ENCODE measurements around the gene FAM13C.
"Not testable (repeated sequence)": the region's sequence is repeated elsewhere in the genome, so short reads cannot be mapped to it uniquely, and the experiment has no call there.

Gene FAM13C

DNA sequence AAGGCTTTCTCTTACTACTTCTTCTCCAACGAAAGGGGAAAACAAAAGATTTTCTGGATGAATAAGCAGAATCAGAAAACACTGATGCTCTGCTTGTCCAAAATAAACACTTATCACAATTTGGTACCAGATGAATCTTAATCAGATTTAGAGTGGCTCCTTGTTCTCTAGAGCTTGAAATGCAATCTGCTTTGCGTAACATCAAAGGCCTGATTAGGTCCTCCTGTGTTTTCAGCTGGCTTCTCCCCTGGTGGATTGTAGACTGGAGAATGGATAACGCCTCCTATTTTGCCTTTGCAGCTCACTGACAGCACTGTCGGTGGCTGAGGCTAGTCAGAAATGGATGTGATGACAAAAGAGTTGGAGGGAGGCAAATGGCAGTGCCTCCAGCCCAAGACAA, 91.2 kb downstream of the FAM13C start:
- no peak for DNase-seq

DNA sequence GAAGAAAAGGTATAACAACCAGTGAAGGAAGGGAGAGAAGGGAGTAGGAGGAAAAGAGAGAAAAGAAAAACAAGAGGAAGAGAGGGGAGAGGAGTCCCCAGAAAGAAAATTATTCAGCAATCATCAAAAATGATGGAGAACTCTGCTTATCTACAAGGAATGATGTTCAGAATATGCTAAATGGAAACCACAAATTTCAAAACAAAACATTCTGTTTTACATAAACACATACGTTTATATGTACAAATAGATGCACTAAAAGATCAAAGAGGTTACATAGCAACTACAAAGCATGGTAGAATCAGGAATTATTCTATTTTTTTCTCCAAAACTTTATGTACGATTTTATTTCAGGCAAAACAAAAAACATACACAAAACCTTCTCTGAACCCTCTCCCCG, 91.9 kb downstream of the FAM13C start:
- no peak for DNase-seq

DNA sequence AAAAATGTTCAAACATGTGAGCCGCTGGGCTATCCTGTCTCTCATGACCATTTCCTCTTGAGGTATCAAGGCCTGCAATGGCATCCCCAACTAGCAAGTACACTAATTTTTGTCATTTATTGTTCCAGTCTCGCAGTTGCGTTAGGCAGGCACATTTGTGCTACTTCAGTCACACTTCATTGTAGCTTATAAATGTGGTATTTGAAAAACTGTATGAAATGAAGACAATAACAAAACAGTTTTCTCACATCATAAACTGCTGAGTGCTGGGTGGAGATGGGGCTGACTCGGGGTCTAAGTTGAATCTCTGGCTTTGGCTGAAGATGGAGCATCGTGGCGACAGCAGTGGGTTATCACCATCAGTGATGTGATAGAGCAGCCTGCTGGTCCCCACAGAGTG, 92.7 kb downstream of the FAM13C start:
- DNase-seq: no peak

DNA sequence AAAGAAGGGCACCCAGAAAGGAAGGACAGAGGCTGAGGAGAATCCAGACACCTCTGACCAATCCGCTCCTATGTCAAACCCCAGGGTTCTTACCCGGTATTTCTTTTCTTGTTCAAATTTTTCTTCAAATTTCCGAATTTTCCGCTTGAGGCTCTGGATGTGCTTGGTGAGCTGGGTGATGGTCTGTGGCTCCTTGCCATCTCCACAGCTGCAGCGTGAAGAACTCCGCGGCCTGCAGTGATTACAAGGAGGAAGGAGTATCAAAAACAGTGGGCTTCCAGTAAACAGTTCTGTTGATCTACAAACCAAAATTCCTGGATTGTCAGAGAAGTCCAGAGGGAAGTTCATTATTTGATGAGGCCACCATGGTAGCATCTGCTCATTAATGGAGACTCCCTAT, 93.9 kb downstream of the FAM13C start:
- no peak for DNase-seq

DNA sequence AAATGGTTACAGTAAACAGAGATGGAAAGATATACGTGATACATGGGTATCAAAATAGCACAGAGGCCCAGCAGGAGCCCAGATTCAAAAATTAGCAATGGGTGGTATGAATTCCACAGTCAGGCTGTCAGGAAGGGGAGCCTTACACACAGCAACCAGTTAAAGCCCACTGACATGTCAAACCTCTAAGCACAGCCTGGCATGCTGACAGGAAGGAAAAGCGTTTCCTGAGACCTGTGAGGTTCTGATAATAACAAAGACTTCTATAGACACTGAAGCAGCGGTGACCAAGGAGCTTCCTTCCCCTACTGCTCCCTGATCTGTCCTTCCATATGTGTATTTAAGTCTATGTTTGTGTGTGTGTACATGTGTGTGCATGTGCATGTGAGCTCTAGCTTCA, 96.0 kb downstream of the FAM13C start:
- no peak for DNase-seq

DNA sequence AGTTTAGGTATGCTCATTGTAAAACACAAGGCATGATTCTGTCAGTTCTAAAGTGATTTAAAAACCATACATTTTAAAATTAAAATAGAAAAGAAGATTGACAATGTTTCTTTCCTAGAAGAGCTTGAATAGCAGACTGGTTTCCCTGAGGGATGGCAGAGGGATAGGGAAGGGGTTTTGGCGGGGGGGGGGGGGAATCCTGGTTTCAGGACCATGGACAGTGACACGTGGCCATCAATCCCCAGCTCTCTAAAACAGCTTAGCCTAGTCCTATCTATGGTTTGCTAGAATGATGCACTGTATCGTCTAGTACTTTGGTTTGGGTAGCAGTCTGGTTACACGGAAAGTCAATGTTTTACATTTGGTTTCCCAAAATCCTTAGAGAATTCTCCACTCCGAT, 97.2 kb downstream of the FAM13C start:
- DNase-seq: no peak

DNA sequence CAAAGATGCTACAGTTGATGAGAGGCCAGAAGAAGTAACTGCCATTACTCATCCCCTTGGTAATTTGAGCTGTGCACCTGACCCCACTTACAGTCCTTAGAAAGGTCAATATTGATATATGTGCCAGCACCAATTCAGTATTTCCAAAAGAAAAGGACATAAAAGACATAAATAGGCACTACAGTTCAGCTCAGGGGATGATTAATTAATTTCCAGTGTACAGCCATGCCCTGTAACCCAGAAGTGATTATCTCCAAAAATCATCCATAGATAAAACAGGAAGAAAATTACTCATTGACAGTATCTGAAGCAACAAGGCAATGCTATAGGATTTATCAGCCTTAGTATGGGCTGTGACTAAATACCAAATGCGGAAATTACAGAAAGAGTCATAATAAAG, 103.5 kb downstream of the FAM13C start:
- no peak for DNase-seq

DNA sequence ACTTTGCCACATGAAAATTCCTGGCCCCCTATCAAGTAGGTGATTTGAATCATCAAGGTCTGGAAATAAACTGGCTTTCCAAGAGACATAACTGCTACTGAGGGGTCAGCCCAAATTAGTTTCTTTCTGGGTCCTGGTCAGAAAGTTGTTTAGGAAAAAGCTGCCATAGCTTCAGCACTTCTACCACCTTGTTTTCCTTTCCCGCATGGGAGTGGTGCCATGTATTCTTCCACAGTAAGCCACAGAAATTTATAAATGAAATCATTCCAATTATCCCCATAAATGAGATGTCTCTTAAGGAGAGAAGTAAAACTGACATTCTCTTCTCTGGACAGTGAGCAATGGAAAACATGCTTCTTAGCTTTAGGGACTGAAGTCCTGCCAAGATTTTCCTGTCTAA, 105.1 kb downstream of the FAM13C start:
- DNase-seq: no peak

DNA sequence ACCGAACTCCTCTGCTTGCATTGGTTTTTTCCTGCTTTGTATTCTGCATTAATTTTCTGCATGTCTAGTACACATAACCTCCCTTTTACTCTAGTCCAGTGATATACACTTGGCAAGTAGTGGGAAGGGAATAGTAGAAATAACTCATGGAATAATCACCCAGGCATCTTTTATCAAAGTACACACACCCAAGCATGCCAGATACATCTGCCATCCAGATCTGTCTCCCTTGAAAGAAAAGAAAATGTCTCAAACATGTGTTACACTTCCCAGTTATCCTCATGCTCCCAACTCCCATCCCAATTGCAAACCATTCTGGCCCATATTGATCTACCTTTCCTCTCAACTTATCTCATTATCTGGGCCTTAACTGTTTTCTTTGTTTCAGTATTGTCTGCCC, 106.9 kb downstream of the FAM13C start:
- no peak for DNase-seq

DNA sequence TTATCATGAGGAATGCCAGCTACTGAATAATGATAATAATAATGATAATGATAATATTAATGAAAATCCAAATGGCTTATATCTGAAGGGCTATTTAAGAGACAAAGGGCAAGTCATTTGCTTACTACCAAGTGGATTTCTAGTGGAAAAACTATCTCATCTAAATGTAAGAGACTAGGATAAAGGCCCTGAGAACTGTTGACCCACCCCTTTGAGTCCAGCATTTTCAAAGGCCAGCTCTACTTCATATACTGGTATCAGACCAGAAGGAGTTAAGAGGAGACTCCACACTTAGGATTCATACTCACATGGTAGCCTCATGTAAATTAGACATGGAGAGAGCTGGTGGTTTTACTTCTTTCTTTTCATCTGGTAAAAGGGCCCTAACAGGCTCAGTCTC, 109.9 kb downstream of the FAM13C start:
- DNase-seq: no peak

DNA sequence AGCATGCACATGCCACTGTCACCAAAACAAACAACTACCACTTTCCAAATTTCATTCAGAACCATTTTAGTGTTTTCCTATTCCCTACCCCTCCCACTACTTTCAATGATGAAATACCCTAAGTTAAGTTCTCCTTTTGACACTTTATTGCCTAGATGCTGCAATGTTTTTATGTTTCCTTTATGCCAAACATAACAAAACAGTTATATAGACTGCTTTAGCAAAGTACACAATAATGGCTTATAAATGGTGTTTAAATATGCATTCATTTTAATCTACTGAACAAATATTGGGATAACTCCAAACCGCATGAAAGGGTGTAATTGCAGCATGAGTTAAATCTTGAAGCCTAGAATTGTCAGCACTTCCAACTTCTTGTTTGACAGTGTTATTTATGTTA, 116.7 kb downstream of the FAM13C start:
- DNase-seq: no peak

DNA sequence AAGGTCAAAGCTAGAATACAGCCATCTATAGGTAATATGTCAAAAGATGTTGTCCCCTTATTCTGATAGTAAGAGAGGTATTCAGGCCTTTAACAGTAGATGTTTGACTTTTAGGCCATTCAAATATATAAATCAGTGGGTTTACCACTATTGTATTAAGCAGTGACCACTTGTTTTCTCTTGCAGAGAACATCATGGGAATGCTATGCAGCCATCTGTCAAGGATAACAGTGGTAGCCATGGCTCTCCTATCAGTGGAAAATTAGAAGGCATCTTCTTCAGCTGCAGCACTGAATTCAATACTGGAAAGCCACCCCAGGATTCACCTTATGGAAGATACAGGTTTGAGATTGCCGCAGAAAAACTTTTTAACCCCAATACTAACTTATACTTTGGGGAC, 117.5 kb downstream of the FAM13C start:
- DNase-seq: no peak

DNA sequence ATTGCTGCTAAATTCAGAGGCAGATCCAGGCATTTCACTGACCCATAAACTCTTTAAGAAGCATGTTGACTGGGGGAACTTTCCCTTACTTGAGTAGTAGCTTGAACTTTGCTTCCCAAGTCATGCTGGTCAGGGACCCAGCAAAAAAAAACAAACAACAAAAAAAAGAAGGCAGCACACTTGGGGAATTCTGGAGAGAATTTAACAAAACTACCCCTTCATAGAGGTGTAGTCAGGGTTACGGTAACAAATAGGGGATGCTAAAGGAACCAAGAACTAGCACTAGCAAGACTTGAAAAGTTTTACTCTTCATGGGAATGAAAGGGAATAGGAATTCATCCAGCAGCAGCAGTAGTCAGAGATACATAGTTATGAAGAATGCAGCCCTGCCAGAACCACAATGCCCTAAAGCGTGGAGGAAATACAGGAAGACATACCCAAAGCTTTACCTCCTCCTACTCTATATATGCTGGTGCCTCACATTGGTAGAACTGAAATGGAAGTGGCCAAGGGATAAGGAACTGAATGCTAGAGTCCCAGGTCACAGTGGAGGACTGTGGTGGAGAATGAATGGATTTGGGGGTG, 118.6 kb downstream of the FAM13C start:
- no peak for DNase-seq

DNA sequence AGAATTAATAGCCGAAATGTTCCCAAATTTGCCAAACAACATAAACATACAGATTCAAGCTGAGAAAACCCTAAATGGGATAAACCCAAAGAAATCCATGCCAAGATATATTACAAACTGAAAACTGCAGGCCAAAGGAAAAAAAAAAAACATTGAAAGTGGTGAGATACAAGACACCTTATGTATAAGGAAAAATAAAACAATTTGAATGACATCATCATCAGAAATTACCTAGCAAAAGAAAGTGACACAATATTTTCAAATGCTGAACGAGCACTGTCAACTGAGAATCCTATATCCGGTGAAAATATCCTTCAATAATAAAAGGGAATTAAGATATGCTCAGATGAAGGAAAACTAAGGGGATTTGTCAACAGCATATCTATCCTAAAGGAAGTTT, 119.4 kb downstream of the FAM13C start:
- DNase-seq: no peak

DNA sequence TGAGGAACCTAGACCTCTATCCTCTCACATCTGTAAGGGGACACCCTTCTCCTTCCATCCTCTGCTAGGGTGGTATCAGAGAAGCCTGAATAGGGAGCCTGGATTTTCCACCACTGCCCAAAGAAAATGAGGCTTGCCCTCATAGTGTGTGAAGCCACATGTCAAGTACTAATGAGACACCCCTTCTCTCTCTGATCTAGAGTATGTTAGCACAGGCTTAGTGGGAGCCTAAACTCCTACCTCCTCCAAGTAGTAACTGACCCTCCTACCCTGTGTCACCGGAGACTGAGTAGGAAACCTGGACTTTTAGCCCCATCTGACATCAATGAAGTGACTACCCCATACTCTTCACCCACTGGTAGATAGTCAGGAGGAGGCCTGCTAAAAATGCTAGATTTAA, 120.3 kb downstream of the FAM13C start:
- no peak for DNase-seq

DNA sequence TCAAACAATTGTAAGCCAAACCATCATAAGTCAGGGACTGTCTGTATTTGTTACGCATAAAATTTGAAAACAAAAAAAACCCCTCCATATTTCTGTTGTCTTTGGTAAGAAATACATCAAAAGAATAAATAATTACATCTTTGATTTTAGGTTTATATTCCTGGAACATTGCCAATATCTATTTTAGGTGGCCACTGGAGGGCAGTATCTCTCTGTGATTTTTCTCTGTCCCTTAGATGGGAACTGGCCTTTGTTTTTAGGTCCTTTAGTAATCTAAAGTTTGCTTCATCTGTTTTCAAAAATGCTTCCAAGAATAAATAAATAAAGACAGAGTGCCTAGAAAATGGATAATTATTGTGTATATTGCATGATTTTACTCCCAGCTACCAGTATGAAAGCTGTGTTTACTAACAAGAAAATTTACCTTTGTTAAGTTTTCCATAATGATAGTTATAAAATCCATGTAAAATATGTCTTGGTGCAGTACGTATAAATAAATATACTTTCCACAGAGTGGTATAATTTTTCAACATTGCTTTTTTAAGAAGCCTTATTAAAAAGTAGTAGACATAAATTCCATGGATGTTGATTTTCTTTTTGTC, 121.7 kb downstream of the FAM13C start:
- DNase-seq: no peak

DNA sequence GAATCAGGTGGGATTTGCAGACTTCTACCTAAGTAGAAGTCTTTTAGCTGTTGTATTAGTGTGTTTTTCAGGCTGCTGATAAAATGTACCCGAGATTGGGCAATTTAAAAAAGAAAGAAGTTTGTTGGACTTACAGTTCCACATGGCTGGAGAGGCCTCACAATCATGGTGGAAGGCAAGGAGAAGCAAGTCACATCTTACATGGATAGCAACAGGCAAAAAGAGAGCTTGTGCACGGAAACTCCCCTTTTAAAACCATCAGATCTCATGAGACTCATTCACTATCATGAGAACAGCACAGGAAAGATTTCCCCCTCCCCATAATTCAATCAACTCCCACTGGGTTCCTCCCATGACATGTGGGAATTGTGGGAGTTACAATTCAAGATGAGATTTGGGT, 123.2 kb downstream of the FAM13C start:
- DNase-seq: not testable (repeated sequence)

DNA sequence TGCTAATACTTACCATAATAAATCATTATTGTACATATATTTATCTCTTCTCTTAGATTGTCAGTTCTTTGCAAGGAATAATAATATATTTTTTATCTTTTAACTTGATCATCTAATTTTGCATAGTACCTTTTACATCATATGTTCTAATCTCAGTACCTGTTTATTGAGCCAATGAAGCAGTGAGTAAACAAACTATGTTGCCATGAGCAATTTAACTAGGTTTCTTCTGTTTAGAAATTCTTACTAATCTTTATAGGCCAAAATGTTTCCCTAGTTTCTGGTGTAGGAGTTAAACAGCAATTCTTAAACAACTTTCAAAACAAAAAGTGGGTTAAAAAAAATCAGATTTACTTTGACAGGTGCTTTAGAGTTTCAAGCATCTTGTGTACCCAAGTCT, 124.6 kb downstream of the FAM13C start:
- no peak for DNase-seq

DNA sequence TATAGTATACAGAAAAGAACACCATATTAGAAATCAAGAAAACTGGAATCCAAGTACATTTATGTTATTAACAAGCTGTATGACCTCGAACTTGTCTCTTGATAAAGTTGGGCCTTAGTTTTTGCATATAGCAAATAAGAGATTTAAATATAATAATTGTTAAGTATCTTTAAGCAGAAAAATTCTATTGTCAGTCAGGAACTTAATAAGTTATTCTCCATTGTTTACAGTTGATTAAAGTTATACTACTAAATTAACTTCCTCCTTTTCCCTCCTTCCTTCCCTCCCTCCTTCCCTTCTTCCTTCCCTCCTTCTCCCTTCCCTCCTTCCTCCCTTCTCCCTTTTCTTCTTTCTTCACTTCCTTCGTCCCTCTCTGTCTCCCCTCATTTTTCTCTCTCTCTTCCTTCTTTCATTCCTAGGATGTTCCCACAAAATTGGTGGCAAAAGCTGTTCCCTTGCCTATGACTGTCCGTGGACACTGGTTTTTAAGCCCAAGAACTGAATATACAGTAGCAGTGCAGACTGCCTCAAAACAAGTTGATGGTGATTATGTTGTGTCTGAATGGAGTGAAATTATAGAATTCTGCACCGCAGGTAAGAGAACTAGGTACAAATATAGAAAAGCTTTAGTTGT, 126.2 kb downstream of the FAM13C start:
- no peak for DNase-seq

DNA sequence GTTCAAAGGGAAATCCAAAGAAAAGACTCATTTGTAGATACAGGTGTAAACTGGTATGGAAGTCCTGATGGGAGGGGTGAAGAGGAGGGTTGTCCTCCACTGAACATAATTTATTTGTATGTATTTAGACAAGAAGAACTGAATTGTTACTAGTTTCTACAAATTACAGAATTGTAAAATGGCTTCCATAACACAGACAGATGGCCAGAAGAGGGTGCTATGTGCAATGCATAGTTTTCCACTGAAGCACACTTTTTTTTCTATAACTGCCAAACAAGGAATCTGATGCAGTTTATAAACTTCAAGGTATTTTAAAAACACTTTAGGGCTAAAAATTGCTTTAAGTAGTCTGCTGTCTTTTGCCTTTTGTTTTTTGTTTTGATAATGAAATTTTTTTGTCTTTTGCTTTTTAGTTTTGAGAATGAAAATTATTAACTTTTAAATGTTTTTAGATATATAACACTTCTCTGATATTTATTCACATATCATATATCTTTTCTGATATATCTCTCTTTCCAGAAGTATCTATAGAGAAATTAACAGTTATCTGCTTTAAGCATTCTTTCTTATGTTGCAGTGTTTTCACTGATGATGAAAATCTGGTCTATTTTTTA, 127.4 kb downstream of the FAM13C start:
- DNase-seq: no peak

DNA sequence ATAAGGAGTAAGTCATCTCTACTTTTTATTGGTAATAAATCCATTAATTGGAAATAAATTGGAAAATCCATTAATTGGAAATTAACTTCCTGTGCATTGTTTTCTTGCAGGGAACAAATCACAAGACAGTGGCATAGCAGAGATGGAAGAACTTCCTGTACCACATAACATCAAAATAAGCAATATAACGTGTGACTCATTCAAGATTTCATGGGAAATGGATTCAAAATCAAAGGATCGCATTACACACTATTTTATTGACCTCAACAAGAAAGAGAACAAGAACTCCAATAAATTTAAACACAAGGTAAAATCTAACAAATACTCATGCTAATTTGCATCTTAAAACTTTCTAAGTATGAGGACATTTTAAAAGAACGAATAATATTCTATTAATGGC, 128.2 kb downstream of the FAM13C start:
- DNase-seq: no peak

DNA sequence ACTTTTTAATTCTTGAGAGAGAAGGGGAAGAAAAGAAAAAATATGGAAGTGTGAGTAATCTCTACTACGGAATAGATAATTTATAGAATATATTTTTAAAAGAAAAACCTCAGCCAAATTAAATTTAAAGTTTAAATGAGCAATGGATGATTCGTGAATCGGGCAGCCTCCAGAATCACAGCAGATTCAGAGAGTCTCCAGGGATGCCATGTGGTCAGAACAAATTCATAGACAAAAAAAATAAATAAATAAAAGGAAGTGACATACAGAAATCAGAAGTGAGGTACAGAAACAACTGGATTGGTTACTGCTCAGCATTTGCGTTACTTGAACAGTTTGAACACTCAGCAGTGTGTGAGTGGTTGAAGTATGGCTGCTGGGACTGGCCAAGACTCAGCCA, 132.9 kb downstream of the FAM13C start:
- DNase-seq: no peak

DNA sequence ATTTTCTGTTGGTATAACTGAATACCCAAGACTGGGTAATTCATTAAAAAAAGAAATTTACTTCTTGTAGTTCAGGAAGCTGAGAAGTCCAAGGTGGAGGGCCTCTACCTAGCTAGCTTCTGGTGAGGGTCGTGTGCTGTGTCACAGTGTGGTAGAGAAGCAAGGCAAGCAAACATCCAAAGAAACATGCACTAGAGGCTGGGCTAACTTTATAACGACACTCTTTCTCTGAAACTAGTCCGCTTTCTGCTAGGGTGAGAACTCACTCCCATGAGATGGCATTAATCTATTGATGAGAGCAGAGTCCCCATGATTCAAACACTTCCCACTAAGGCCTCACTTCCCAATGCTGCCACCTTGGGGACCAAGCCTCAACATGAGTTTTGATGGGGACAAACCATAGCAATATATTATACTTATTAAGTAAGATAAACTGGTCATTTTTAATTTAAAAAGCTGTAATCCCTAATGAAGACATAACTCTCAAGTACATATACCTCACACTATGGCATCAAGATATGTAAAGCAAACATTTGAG, 135.1 kb downstream of the FAM13C start:
- no peak for DNase-seq

DNA sequence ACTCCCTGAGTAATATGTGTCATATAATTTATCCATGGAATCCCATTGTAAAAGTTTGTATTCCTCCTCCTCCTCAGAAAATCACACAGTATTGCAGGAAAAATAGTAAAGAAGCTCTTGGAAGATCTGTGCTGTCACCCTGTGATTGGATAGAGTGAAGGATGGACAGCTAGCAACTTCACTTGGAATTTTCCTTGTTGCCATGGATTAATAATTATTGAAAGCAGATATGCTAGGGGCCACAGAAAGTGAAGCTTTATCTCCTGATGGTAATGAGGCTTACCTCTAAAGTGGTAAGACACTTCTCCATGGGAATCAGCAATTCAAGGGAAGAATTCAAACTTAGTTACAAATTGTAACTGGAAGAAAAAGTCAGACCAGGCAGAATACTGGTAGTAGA, 137.1 kb downstream of the FAM13C start:
- no peak for DNase-seq

All from left hindlimb (tissue), 1 donor.